Cardiac muscle cell (in vitro differentiated cells and primary cell): ENCODE data around the gene RETREG1. TPM values are rescaled to one million over a fixed set of nuclear protein-coding genes. Genes with fewer than 3 reads are reported as not detected.

Experiments
- DNase-seq, 2 donors: peaks; one replicate each; pipeline versions ENCODE4 v3.0.0 to v3.0.0-alpha.2; 2010 to 2017; ENCODE audit warnings: low read depth in 1 of 2, low spot score in 1 of 2
- H3K27ac ChIP-seq: fragments of 200-600 bp; sonication (generic); 2 replicates; pipeline ENCODE4 v1.5.1; 2016
- H3K27me3 ChIP-seq: fragments of 200-600 bp; sonication (generic); 2 replicates; pipeline ENCODE4 v1.6.0; 2016; ENCODE audit warnings: control low read depth
- H3K36me3 ChIP-seq: fragments of 200-600 bp; sonication (generic); 2 replicates; pipeline ENCODE4 v1.5.1; 2016; ENCODE audit warnings: control low read depth
- H3K4me1 ChIP-seq: fragments of 200-600 bp; sonication (generic); 2 replicates; pipeline ENCODE4 v1.8.1; 2017; ENCODE audit warnings: low read depth, mild to moderate bottlenecking, mixed run types
- H3K4me3 ChIP-seq: fragments of 200-600 bp; sonication (generic); 2 replicates; pipeline ENCODE4 v1.5.1; 2016; ENCODE audit warnings: mild to moderate bottlenecking
- H3K9me3 ChIP-seq: fragments of 200-600 bp; sonication (generic); 2 replicates; pipeline ENCODE4 v1.5.1; 2017; ENCODE audit warnings: low read depth, mild to moderate bottlenecking, control low read depth
- polyA plus RNA-seq: library from polyadenylated mRNA; unstranded; fragments of >200 nt; fragmentation: Nextera tagmentation; extraction: Ambion mirVana; gene quantifications from 2 replicates; pipeline ENCODE4 v1.2.1, GENCODE V29; 2016
- total RNA-seq: library from RNA; depleted of rRNA; stranded (reverse); fragments of >200 nt; gene quantifications from 2 replicates; pipeline ENCODE4 v1.2.3, GENCODE V29; 2016
- TF ChIP-seq, protein P1 (sequence below): IDR thresholded peaks from 2 replicates; pipeline ENCODE4 v1.5.1; 2012; ENCODE audit warnings: low read depth, mild to moderate bottlenecking, low read length

The RETREG1 gene
- total and polyA plus RNA-seq, 2 experiments from 2014 or later, result 14.0 to 39.2 TPM

DNA sequence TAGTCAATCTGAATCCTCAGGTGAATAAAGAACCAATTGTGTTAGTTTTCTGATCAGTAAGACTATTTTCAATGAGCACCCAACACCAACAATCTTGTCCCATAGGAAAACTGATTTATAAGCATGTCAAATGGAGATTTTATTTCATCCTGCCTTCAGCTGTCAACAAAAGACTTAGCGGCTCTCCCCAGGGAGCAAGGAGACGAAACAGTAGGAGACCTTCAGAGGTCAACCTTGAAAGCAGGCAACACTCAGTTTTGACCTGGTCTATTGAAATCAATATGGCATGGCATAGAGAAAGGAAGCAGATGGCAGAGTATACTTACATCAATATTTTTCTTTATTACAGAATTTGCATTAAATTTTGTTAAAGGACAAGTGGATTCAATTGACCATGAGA, 185.3 kb downstream of the RETREG1 start:
- H3K9me3 ChIP-seq, result no peaks in the 10 kb centered on the region
- no peaks in the 10 kb centered on the region for H3K36me3 ChIP-seq
- H3K4me3 ChIP-seq, result no peak overlapping the region
- no peak overlapping the region for H3K27ac ChIP-seq
- TF ChIP-seq, protein P1, sequence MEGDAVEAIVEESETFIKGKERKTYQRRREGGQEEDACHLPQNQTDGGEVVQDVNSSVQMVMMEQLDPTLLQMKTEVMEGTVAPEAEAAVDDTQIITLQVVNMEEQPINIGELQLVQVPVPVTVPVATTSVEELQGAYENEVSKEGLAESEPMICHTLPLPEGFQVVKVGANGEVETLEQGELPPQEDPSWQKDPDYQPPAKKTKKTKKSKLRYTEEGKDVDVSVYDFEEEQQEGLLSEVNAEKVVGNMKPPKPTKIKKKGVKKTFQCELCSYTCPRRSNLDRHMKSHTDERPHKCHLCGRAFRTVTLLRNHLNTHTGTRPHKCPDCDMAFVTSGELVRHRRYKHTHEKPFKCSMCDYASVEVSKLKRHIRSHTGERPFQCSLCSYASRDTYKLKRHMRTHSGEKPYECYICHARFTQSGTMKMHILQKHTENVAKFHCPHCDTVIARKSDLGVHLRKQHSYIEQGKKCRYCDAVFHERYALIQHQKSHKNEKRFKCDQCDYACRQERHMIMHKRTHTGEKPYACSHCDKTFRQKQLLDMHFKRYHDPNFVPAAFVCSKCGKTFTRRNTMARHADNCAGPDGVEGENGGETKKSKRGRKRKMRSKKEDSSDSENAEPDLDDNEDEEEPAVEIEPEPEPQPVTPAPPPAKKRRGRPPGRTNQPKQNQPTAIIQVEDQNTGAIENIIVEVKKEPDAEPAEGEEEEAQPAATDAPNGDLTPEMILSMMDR, result no peak
- no peaks in the 10 kb centered on the region for H3K27me3 ChIP-seq
- no peaks in the 10 kb centered on the region for H3K4me1 ChIP-seq
- no peak for DNase-seq

DNA sequence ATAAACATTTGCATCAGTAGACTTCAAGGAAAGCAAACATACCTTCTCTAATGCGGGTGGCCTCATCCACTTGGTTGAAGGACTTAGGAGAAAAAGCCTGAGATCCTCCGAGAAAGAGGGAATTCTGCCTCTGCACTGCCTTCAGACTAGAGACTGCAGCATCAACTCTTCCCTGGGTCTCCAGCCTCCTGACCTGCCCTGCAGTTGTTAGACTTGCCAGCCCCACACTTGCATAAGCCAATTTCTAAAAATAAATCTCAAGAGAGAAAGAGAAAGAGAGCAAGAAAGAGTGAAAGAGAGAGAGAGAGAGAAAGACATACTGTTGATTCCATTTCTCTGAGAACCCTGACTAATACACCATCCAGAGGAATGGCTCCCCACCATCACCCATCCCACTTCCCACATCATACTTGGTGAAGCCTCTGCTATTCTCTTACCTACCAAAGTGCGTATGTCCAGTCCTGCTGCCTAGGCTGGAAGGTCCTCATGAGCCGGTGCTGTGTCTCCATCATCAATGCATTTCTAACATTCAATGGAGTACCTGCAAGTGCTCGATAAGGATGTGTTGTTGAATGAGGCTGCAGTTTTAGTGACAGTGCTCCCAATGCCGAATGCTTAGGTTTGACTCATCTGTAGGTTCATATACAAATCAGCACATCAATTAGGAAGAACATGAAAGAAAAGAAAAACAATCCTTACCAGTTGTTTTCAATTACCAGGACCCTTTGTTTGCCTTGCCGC, 186.3 kb downstream of the RETREG1 start:
- H3K9me3 ChIP-seq, result no peaks in the 10 kb centered on the region

DNA sequence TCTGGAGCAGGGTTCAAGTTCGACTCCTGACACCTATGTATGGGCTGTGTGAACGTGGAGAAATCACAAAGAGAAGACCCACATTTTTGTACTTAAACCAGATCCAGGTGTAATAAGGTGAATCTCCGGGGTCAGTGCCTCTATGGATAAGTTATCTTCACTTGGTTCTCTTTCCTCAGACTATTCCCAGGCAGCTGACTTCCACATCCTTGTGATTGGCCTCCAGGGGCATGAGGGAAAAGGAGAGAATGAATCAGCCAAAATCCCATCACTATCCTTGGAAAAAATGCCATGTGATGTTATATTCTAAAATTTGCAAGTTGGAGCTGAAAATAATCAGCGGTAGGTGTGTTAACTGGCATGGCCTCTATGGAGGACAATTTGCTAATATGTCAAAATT, 188.4 kb downstream of the RETREG1 start:
- TF ChIP-seq, protein P1, result no peak
- H3K4me1 ChIP-seq, result no peaks in the 10 kb centered on the region

More for the DNA sequence above, 186.3 kb downstream of the RETREG1 start:
- H3K4me3 ChIP-seq, result no peak overlapping the region
- DNase-seq, result no peak
- H3K27me3 ChIP-seq, result no peaks in the 10 kb centered on the region
- no peaks in the 10 kb centered on the region for H3K36me3 ChIP-seq
- TF ChIP-seq, protein P1, result no peak
- no peaks in the 10 kb centered on the region for H3K4me1 ChIP-seq
- H3K27ac ChIP-seq, result no peak overlapping the region

DNA sequence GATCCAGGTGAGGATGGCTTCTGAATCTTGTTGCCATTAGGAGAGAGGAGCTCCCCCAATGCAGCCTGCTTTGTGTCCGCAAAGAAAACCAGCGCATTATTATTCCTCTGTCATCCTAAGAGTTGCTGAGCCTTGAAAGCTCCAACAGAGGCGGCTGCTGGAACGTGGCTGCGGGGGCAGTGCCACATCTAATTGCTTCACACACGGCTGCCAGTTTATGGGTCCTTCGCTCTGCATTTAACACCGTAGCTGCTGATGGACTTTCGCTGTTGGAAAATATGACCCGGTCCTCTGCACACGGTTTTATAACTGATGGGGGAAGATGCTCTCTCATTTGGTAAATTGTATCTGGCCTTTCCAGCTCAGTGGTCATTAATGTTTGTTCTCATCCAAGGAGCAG, 189.2 kb downstream of the RETREG1 start:
- TF ChIP-seq, protein P1, result no peak
- Histone ChIP-seq H3K27ac (no peak overlapping the region), H3K4me3 (no peak overlapping the region), H3K27me3 (no peaks in the 10 kb centered on the region), H3K36me3 (no peaks in the 10 kb centered on the region), H3K9me3 (no peaks in the 10 kb centered on the region), H3K4me1 (no peaks in the 10 kb centered on the region)
- DNase-seq, result no peak

More for the DNA sequence above, 188.4 kb downstream of the RETREG1 start:
- Histone ChIP-seq H3K4me3 (no peak overlapping the region), H3K27me3 (no peaks in the 10 kb centered on the region), H3K36me3 (no peaks in the 10 kb centered on the region), H3K9me3 (no peaks in the 10 kb centered on the region), H3K27ac (no peak overlapping the region)
- DNase-seq, result no peak

Other genes with a start within 250 kb of the RETREG1 start
- gene ZNF622, start 151.2 kb downstream of the RETREG1 start, total RNA-seq, result 38.5 and 44.3 TPM in 2 replicates
- gene ZNF622, start 151.2 kb downstream of the RETREG1 start, polyA plus RNA-seq, result 42.4 TPM in 2 replicates